ENCODE measurements around the gene PNKP. TPM values are rescaled to one million over a fixed set of nuclear protein-coding genes. Genes with fewer than 3 reads are reported as not detected.

PNKP gene
- total RNA-seq, 2 experiments from 2014 or later: 130 to 133 TPM

DNA sequence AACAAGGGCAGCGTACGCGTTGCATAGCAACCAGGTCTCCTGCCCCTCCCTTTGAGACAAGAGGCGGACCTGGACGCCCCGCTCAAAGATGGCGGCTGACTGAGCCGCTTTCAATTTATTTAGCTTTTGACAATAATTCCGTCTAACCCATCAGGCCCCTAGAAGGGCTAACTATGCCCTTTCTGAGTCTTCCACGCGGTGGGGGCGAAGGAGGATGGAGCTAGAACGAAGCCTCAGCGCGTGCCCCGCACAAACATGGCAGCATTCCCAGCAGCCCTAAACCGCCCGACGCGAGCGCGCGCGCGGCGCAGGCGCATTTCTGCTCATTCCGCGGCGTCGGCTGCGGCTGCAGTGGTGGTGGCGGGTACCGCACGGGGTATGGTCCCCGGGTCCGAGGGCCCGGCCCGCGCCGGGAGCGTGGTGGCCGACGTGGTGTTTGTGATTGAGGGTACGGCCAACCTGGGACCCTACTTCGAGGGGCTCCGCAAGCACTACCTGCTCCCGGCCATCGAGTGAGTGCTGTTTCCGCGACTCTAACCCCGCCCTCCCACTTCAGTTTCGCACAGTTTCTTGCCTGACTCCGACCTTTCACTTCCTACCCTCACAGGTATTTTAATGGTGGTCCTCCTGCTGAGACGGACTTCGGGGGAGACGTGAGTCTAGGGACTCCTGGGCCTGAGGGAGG lies 49.3 kb downstream of the PNKP start, which contains the start of gene MED25:
TSS of gene MED25 (plus strand) at position 326 of the 685 bp plus-strand sequence. CDS start at position 379, 53 bp downstream.
- H3K36me3 Mint-ChIP-seq: peaks cover 5% of the 10 kb centered on the region
- H3K9me3 Mint-ChIP-seq (ENCODE audit: low read depth): no peaks in the 10 kb centered on the region
- CTCF ChIA-PET: interaction anchor here (0.9 to 2.9 kb wide), 2 partner anchors 30 to 50 kb away, joined by 4 to 13 read pairs; no protein-coding TSS in a partner anchor
- H3K4me3 Mint-ChIP-seq: peak within 1 kb of the TSS; percentile 90
- H3K27ac Mint-ChIP-seq: peak within 1 kb of the TSS; percentile 99
- ATAC-seq: peak; percentile 66
- H3K27me3 Mint-ChIP-seq: no peaks in the 10 kb centered on the region
- peak; percentile 89 for DNase-seq
- peaks cover 31% of the 10 kb centered on the region for H3K4me1 Mint-ChIP-seq

DNA sequence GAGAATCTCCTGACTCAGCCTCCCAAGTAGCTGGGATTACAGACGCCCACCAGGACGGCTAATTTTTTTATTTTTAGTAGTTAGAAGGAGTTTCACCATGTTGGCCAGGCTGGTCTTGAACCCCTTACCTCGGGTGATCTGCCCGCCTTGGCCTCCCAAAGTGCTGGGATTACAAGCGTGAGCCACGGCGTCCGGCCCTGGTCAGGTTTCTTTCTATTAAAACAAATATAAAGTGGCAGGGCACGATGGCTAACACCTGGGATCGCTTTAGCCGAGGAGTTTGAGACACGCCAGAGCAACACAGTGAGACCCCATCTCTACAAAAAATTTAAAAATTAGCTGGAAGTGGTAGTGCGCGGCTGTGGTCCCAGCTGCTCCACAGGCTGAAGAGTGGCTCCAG lies 50.8 kb downstream of the PNKP start:
- peaks cover 4% of the 10 kb centered on the region for H3K36me3 Mint-ChIP-seq
- ATAC-seq (no peak), DNase-seq (no peak)
- H3K4me3 Mint-ChIP-seq: no peak overlapping the region
- CTCF ChIA-PET: no interaction called here
- peaks cover 38% of the 10 kb centered on the region for H3K4me1 Mint-ChIP-seq
- no peak overlapping the region for H3K27ac Mint-ChIP-seq
- H3K9me3 Mint-ChIP-seq (ENCODE audit: low read depth): no peaks in the 10 kb centered on the region
- no peaks in the 10 kb centered on the region for H3K27me3 Mint-ChIP-seq

DNA sequence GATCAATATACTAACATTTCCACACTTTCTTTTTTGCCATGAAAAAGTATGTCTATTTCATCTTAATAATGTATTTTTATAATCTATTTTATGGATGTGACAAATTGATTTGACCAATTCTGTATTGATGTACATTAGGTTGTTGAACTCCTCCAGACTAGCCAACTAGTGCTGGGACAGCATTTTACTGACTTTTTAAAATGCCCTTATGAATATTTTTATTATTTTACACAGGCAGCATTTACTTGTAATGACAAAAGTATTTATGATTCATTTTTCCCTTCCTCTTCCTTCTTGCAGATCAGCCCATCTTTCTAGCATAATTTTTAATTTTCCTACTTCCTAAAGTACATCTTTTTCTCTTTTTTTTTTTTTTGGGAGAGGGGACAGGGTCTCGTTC lies 53.4 kb downstream of the PNKP start:
- ATAC-seq (no peak), DNase-seq (no peak)
- peak overlapping the region; percentile 63 for H3K27ac Mint-ChIP-seq
- no peaks in the 10 kb centered on the region for H3K27me3 Mint-ChIP-seq
- CTCF ChIA-PET: interaction anchor here (1.7 to 2.0 kb wide), 2 partner anchors 35 to 97 kb away, joined by 6 read pairs; no protein-coding TSS in a partner anchor
- H3K4me1 Mint-ChIP-seq: peaks cover 35% of the 10 kb centered on the region
- no peaks in the 10 kb centered on the region for H3K9me3 Mint-ChIP-seq (ENCODE audit: low read depth)
- H3K36me3 Mint-ChIP-seq: peaks cover 3% of the 10 kb centered on the region
- H3K4me3 Mint-ChIP-seq: peak overlapping the region; percentile 82

DNA sequence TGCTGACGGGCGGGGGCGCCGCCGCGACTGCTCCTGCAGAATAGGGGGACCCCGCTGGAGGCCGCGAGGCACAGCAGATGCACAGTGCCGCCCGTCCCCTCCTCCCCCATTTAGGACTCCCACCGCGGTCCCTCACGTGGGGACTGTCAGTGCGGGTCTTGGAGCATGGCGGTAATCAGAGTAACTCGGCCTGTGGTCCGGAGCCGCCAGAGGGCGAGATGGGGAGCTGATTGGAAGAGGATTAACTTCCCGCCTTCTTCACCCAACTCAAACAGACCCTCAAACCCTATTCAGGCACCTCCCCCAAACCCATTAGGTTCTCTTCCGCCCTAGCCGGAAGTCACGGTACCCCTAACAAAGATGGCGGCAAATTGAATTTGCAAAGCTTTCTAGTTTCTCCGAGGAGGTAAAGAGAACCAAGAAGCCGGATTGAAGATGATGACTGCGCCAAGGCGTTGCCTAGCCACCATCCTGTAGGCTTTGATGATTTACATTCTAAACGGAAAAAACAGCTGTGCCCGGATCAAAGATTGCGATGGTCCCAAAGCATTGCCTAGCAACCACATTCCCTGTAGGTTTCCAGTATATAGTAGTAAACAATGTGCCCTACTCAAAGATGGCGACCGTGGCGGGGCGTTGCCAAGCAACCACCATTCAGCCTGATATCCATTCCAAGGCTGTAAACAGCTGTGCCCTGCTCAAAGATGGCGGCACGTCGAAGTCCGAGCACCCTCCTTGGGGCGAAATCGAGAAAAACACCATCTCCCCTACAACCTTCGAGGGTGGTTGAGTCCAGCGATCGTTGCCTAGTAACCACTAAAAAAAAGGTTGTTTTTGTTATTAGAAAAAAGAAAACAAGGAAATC lies 54.1 kb downstream of the PNKP start, which contains the start of gene FUZ:
TSS of gene FUZ (minus strand) at position 296 of the 865 bp plus-strand sequence. CDS start at position 110, 186 bp downstream.
- H3K4me1 Mint-ChIP-seq: peaks cover 37% of the 10 kb centered on the region
- H3K27me3 Mint-ChIP-seq: no peaks in the 10 kb centered on the region
- H3K36me3 Mint-ChIP-seq: peaks cover 2% of the 10 kb centered on the region
- peak within 1 kb of the TSS; percentile 93 for H3K27ac Mint-ChIP-seq
- CTCF ChIA-PET: interaction anchor here (0.8 to 2.0 kb wide), 8 partner anchors 36 to 137 kb away, joined by 3 to 6 read pairs (median 4); partner anchors contain the start of genes AKT1S1, PTOV1 and TBC1D17
- peak; percentile 71 for ATAC-seq
- no peaks in the 10 kb centered on the region for H3K9me3 Mint-ChIP-seq (ENCODE audit: low read depth)
- peak within 1 kb of the TSS; percentile 82 for H3K4me3 Mint-ChIP-seq
- DNase-seq: peak; percentile 98

DNA sequence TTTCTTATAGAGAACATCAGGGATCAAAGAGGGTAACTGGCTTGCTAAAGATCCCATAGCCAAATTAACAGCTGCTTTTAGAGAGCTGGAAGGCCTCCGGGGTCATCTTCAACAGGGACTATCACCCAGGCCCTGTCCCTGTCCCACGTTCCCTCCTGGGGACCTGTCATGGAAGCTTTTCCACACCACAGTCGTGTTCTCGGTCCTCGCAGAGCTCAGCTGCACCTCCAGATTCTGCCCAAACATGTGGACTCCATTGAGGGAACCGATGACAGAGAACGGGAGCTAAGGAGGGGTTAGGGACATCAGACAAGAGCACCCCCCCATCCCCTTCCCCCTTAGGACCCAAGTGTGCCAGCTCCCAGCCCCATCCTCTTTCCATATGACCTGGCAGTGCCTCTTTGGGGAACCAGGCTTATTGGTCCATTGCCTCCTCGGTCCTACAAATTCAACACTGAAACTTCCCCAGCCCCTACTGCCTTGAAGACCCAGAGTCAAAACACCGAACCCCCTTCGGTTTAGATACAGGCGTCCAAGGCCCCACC lies 54.9 kb downstream of the PNKP start:
- Mint-ChIP-seq H3K36me3 (peaks cover 2% of the 10 kb centered on the region), H3K4me1 (peaks cover 44% of the 10 kb centered on the region), H3K4me3 (peak overlapping the region; percentile 82), H3K9me3 (ENCODE audit: low read depth) (no peaks in the 10 kb centered on the region), H3K27me3 (no peaks in the 10 kb centered on the region), H3K27ac (peak overlapping the region; percentile 93)
- CTCF ChIA-PET: interaction anchor here (1.0 to 2.0 kb wide), 7 partner anchors 36 to 137 kb away, joined by 3 to 6 read pairs (median 5); partner anchors contain the start of genes AKT1S1, PTOV1 and TBC1D17
- DNase-seq (no peak), ATAC-seq (no peak)

DNA sequence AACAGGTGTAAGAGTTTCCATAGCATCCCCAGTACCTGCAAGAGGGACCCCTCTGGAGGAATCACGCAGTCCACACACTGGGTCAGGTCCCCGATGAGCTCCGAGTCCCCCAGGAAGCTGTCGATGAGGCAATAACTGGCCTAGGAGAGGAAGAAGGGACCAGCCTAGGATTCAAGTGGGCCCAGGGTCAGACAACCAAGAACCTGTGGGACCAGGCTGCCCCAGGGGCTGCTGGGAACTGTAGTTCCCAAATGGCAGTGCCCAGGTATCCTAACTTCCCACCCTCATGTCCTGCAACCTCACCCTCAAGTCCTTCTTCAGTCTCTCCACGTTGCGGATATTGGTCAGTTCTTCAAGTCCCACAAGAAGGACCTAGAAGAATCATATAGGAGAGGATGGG lies 56.0 kb downstream of the PNKP start:
- Mint-ChIP-seq H3K4me3 (no peak overlapping the region), H3K4me1 (peaks cover 49% of the 10 kb centered on the region), H3K27me3 (no peaks in the 10 kb centered on the region), H3K36me3 (peaks cover 3% of the 10 kb centered on the region), H3K9me3 (ENCODE audit: low read depth) (no peaks in the 10 kb centered on the region), H3K27ac (no peak overlapping the region)
- DNase-seq: no peak
- no peak for ATAC-seq
- CTCF ChIA-PET: no interaction called here

Small RNAs within 50 kb of the gene (microRNA-seq; reads per million reads assigned to microRNA genes)
- not detected for gene MIR4749
- gene MIR4750: 2.1 reads per million
- not detected for gene MIR6800

Other genes with a start within 250 kb of the PNKP start
- gene RRAS, start 227.4 kb downstream of the PNKP start, total RNA-seq: 1 to 10 TPM; 6.6 to 9.6 TPM
- gene SCAF1, start 225.4 kb downstream of the PNKP start, total RNA-seq: 10 to 100 TPM; 78.8 to 79.3 TPM
- 100 to 1,000 TPM; 159 to 170 TPM for gene IRF3, start 201.7 kb downstream of the PNKP start, total RNA-seq
- gene BCL2L12, start 201.6 kb downstream of the PNKP start, total RNA-seq: 10 to 100 TPM; 90.6 to 94.5 TPM
- gene PRMT1, start 190.3 kb downstream of the PNKP start, total RNA-seq: 100 to 1,000 TPM; 145 to 257 TPM
- 1 to 10 TPM; 2.7 to 3.5 TPM for gene ADM5, start 178.0 kb downstream of the PNKP start, total RNA-seq
- gene CPT1C, start 176.5 kb downstream of the PNKP start, total RNA-seq: 1 to 10 TPM; 1.6 TPM
- gene TSKS, start 104.3 kb downstream of the PNKP start, total RNA-seq: 1 to 10 TPM in 1 of 2 experiments, under 1 TPM in 1; 0.47 to 1.3 TPM
- 100 to 1,000 TPM in 1 of 2 experiments, 10 to 100 TPM in 1; 85.3 to 102 TPM for gene AP2A1, start 100.6 kb downstream of the PNKP start, total RNA-seq
- 10 to 100 TPM; 20.1 to 23.0 TPM for gene FUZ, start 54.3 kb downstream of the PNKP start, total RNA-seq
- 10 to 100 TPM; 57.5 to 70.5 TPM for gene MED25, start 49.3 kb downstream of the PNKP start, total RNA-seq
- gene PTOV1, start 16.4 kb downstream of the PNKP start, total RNA-seq: 10 to 100 TPM; 78.2 to 79.4 TPM
- gene AKT1S1, start 9.8 kb upstream of the PNKP start, total RNA-seq: 10 to 100 TPM; 13.4 to 21.2 TPM
- gene TBC1D17, start 10.1 kb upstream of the PNKP start, total RNA-seq: 10 to 100 TPM; 26.2 to 39.3 TPM
- 10 to 100 TPM in 1 of 2 experiments, 1 to 10 TPM in 1; 1.7 to 12.3 TPM for gene IL4I1, start 29.3 kb upstream of the PNKP start, total RNA-seq
- 10 to 100 TPM in 1 of 2 experiments, 1 to 10 TPM in 1; 8.4 to 13.7 TPM for gene ATF5, start 61.6 kb upstream of the PNKP start, total RNA-seq
- gene NUP62, start 61.9 kb upstream of the PNKP start, total RNA-seq: 100 to 1,000 TPM; 128 to 192 TPM
- not detected for gene SIGLEC11, start 93.6 kb upstream of the PNKP start, total RNA-seq
- 10 to 100 TPM; 70.5 to 71.3 TPM for gene VRK3, start 157.8 kb upstream of the PNKP start, total RNA-seq
- gene ZNF473, start 158.4 kb upstream of the PNKP start, total RNA-seq: 1 to 10 TPM; 7.9 to 8.4 TPM

Data from activated CD8-positive, alpha-beta memory T cell treated with anti-CD3 and anti-CD28 coated beads, Interleukin-2, amount 10 ng/mL, durations not matched to agents 7 days and 5 days (primary cell).